ENCODE results near the gene RIC8B. TPM values are rescaled to one million over a fixed set of nuclear protein-coding genes. Genes with fewer than 3 reads are reported as not detected.
"Not testable (repeated sequence)": the region's sequence is repeated elsewhere in the genome, so short reads cannot be mapped to it uniquely, and the experiment has no call there.

Gene RIC8B
- total RNA-seq, 1 experiment from 2014 or later = 11.9 TPM

DNA sequence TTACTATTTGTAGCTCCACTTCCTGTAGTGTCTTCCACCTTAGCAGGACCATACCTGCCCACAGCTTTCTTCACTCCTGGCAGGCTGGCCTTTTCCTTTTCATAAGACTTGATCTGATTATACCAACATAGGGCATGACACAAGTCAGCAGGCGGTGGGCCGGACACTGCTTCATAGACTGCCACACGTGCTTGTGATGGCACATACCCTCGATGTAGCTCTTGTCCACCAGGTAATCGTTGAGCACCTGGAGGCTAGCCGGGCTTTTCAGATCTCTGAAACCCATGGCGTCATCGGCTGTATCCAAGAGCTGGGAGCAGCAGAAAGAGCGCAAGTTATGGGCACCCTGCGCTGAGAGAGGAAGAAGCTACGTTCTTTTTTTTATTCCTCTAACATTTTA, 127.6 kb downstream of the RIC8B start:
- no peak for DNase-seq (ENCODE audit: low read depth)

DNA sequence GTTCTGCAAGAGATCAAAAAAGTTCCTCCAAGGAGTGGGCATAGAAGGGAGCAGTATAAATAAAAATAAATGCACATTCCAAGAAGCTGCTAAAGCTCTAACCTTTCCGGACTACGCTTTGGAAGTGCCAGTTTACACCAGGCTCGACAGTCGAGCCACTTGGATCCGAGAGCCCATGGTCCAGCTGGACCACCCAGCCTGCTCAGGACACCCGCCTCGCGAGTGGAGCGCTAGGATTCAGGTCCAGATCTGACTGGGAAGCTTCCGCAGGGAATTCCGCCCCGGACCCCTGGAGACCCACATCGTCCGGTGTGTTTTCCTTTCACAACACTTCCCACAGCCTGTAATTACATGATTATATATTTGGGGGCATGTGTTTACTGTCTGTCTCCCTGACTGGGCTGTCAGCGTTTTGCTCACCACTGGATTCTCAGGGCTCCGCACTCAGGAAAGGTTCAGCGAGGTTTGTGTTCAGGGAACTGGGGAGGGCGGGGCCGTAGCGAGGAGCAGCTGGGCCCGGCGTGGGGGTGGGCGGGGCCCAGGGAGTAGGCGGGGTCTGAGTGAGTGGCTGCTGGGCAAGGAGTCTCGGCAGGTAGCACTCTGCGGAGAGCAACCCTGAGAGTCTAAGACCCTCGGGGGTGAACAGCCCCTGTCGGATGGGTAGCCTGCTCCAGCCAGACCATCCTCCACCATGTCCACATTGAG, 128.9 kb downstream of the RIC8B start:
- peak; percentile 50 for DNase-seq (ENCODE audit: low read depth)

DNA sequence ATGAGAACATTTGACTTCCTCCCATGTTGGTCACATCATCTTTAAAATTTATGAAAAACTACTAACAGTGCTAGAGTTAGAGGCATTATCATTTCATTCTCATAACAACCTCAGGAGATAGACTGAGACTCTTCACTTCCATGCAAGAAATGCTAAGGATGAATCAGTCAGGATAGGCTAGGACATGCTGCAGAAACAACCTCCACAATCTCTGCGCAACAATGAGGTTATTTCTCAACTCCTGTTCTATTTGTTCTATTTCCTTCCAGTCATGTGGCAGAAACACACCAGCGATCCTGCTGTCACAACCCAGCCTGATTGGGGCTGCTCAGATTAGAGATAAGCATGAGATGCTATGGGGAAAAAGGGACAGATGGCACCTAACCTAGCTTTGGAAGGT, 132.2 kb downstream of the RIC8B start:
- no peak for DNase-seq (ENCODE audit: low read depth)

DNA sequence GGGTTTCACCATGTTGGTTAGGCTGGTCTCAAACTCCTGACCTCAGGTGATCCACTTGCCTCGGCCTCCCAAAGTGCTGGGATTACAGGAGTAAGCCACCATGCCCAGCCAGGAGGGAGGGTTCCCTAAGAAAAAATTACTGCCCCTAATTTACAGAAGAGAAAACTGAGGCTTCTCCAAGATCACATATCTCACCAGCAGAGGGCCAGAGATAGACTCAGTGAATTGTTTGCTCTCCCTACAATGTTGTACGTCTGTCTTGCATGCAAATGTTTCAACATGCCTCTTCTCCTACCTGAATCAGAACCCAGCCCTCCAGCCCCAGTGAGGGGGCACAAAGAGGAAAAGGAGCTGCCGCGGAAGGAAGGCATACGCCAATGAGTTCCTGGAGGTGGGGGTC, 132.9 kb downstream of the RIC8B start:
- DNase-seq (ENCODE audit: low read depth) = no peak

DNA sequence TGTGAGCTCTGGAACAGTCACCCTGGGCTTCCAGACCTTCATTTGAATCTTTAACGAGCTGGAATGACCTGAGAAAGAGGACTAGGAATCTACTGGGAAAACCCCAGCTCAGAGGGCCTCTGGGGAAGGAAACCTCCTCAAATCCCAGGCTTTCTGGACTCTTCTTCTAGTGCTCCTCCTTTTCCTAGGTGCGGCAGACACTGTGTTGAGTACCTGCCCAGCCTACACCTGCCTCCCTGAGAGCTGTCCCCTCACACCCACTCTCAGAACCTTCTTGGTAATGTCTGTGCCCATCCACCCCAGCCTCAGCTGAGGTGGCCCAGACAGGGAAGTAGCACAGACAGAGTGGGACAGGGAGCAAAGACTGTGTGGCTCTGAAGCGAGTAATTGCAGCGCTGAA, 133.4 kb downstream of the RIC8B start:
- no peak for DNase-seq (ENCODE audit: low read depth)

DNA sequence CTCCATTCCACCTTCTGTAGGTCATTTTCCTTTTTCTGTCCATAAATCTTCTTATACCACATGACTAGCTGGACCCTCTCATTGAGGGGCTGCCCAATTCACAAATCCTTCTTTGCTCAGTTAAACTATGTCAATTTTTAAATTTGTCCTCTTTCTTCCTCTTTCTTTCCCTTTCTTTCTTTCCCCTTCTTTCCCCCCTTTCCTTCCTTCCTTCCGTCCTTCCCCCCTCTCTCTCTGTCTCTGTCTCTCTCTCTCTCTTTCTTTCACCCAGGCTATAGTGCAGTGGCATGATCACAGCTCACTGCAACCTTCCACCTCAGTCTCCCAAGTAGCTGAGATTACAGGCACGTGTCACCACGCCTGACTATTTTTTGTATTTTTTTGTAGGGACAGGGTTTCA, 134.1 kb downstream of the RIC8B start:
- DNase-seq (ENCODE audit: low read depth) = no peak

DNA sequence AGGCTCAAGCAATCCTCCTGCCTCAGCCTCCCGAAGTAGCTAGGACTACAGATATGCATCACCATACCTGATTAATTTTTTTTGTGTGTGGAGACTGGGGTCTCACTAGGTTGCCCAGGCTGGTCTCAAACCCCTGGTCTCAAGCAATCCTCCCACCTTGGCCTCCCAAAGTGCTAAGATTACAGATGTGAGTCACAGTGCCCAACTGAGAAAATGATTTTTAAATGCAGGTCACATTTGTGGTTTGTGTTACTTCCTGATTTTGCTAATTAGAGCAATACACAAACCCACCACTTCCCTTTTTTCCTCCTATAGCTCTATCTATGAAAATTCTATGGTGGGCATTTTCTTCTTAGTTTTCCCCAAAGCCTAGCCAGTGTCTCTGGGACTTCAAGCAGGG, 135.7 kb downstream of the RIC8B start:
- DNase-seq (ENCODE audit: low read depth) = no peak

DNA sequence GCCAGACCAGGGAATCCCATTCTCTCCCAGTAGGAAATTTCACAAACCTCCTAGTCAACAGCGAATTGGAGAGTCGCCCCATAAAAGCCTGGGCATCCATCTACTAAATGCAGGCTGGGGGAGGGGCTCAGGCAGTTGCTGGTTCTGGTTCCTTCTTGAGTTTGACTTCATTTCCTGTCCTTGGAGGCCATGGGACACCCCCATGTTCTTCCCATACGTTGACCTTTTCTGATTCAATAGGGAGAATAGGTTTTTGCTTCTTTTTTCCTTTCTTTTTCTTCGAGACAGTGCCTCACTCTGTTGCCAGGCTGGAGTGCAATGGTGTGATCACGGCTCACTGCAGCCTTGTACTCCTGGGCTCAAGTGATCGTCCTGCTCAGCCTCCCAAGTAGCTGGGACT, 137.1 kb downstream of the RIC8B start:
- no peak for DNase-seq (ENCODE audit: low read depth)

DNA sequence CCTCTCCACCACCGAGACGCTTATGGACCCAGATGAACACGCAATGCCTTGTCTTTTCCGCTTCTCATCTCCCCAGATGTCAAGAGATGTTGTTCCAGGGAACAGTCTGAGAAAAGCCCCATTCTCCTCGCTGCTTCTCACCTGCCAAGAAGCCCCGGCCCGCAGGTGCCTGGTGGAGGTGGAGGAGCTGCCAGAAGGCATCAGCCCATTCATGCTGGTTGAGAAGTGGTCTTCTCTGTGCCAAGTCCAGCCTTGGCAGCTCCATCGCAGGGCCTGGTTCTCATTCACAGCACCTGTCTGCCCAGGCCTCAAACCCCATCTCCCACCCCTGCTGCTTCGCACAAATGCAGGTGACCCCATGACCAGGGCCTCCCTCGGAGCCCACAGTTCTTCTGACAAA, 139.0 kb downstream of the RIC8B start:
- no peak for DNase-seq (ENCODE audit: low read depth)

DNA sequence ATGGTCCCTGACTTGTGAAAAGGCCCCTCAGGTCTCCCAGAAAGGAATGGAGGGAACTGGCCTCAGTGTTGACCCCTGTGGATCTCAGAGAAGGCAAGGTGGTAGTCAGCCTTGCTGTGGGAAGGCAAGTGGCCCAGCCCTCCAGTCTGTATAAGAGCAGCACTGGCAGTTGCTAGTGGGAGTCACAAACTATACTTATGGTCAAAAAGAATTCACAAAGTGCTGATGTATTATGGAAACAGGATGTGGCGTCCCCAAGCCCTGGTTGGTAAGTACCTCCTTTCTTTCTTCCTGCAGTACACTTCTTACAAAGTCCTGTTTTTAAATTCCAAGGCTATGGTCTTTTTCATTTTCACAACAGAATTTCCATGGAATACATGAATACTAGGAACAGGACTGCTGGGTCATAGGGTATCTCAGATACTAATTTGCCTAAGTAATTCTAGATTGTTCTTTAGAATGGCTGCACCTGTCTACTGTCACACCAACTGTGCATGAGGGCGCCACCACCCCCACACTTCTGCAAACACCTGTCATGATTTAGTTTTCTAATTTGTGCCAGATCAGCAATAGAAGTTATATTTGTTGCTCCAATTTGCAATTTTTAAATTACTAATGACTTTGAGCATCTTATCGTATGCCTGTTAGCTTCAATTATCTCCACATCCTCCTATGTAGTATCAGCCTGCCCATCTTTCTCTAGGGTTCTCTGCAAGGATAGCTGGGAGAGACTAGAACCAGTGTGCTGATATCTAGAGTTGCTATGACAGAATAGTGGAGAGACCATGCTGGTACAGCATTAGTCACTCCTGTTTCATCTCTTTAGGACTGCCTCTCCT, 140.5 kb downstream of the RIC8B start:
- DNase-seq (ENCODE audit: low read depth) = no peak

DNA sequence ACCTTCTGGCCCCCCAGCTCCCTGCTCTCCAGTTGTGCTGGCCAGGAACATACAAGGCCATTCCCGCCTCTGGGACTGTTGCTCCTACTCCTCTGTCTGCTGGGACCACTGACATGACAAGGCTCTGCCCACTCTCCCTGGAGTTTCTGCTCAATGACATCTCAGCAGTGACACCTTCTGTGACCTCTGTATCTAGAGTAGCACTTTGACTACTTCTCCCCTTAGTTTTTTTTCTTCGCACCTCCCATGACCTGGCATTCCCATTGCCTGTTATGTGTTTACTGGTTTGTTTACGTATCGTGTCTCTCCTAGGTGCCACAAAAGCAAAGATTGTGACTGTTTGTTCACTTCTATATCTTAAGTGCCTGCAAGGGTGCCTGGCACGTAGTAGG, 141.1 kb downstream of the RIC8B start:
- no peak for DNase-seq (ENCODE audit: low read depth)

DNA sequence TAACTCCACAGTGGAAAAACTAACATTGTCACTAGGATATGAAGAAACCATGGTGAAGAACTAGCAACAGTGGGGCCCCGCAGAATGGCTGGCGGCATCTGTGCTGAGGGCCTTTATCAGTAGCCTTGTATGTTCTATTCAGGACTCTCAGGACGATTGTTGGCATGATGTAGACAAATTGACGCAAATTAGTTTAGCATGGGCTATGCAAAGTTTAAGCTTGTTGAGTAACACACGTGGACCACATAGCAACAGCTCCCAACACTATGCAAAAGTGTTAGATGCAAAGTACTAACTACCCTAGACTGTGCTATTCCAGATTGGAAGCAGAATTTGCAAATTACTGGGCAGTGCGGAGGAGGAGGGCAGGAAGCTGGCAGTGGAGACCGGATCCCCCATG, 143.0 kb downstream of the RIC8B start:
- no peak for DNase-seq (ENCODE audit: low read depth)

DNA sequence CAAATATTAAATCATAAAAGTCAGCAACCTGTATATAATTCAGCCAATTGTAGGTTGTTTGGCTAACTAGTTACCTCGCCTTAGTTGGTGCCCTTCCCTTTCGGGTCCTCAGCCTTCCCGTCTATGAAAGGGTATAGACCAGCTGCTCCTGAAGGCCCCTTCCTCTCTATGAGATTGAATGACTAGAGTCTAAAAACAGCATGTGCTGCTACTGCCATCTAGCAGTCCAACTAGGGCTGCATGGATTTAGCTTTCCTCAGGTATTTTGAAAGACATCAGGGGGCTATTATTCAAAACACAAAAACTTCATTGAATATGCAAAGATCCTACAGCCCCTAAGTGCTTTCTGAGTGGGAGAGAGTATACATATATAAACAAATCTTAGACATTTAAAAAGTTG, 144.3 kb downstream of the RIC8B start:
- DNase-seq (ENCODE audit: low read depth) = no peak

DNA sequence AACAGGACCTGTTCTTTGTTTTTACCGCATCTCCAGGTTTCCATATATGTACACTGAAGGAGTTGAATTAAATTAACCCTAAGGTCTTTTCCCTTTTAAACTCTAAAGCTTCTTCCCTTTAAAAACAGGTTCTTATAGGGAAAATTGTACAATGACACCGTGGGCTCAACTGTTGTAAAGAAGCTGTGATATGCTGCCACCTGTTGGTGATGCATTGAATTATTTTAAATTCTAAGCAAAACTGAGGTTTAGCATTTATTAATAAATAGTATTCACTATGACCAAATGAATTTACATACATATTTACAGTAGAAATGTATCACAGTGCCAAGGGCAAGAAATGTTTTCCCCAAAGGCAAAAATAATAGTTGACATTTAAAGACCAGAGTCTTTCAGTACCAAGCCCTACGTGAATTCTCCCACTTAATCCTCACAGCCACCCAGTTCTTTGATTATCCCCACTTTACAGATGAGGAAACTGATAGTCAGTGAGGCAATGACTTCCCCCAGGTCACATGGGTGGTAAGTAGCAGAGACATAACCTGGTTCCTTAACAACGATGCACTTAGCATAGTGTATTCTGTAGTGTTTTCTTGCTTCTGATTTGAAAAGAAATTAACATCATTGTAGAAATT, 145.5 kb downstream of the RIC8B start:
- peak; percentile 28 for DNase-seq (ENCODE audit: low read depth)

DNA sequence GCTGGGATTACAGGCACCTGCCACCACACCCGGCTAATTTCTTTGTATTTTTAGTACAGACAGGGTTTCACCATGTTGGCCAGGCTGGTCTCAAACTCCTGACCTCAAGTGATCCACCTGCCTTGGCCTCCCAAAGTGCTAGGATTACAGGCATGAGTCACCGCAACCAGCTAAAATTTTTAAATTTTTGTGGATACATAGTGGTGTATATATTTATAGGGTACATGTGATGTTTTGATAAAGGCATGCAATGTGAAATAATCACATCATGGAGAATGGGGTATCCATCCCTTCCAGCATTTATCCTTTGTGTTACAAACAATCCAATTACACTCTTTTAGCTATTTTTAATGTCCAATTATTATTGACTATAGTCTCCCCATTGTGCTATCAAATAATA, 147.5 kb downstream of the RIC8B start:
- not testable (repeated sequence) for DNase-seq (ENCODE audit: low read depth)

DNA sequence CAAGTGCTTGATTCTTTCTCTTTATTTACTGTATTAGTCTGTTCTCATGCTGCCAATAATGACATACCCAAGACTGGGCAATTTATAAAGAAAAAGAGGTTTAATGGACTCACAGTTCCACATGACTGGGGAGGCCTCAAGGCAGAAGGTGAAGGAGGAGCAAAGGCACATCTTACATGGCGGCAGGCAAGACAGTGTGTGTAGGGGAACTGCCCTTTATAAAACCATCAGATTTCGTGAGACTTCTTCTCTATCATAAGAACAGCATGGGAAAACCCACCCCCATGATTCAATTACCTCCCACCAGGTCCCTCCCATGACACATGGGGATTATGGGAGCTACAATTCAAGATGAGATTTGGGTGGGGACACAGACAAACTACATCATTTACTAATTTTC, 149.1 kb downstream of the RIC8B start:
- DNase-seq (ENCODE audit: low read depth) = not testable (repeated sequence)

DNA sequence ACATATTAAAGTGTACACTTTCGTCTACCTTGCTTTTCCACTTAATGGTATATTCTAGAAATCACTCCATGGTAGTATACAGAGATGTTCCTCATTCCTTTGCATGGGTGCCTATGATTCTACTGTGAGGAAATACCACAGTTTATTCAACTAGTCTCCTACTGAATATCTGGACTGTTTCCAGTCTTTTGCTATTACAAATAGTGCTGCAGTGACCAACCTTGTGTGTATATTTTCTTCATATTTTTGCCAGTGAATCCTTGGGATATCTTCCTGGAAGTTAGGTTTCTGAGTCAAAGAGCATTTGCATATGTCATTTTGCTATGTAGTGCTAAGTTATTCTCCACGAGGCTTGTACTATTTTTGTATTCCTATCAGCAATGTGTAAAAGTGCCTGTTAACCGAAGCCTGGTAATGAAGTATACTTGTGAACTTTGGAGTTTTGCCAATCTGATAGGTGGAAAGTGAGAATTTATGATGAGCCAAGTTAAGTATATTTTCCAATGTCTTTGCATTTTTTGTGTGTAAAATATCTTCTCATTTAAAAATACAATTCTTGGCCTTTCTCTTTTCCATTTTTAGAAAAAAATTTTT, 149.9 kb downstream of the RIC8B start:
- DNase-seq (ENCODE audit: low read depth) = no peak

DNA sequence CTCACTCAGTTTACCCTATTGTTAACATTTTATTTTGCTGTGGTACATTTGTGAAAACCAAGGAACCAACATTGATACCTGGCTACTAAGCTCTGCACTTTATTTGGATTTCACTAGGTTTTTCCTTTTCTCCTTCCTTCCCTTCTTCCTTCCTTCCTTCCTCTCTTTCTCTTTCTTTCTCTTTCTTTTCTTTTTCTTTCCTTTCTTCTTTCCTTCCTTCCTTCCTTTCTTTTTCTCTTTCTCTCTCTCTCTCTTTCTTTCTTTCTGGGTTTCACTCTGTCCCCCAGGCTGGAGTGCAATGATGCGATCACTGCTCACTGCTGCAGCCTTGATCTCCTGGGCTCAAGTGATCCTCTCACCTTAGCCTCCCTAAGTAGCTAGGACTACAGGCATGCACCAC, 152.2 kb downstream of the RIC8B start:
- DNase-seq (ENCODE audit: low read depth) = no peak

DNA sequence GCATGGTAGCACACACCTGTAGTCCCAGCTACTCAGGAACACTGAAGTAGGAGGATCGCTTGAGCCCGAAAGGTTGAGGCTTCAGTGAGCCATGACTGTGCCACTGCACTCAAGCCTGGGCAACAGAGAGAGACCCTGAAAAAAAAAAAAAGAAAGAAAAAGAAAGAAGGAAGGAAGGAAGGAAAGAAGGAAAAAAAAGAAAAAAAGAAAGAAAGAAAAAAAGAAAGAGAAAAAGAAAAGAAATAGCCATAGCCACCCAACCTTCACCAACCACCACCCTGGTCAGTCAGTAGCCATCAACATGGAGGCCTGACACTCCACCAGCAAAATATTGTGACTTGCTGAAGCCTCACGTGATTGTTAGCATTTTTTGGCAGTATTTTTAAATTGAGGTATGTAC, 159.8 kb downstream of the RIC8B start:
- DNase-seq (ENCODE audit: low read depth) = no peak

Measured in RPMI7951 (cell line).